Nucleus accumbens (tissue), 56 donors: ENCODE data around the gene AGXT.

ENCODE experiments used
- DNase-seq, 56 donors: peaks; one replicate each; lab custom pipeline; 2025; lab: John Stamatoyannopoulos, UW

The AGXT gene

GRCh38 chr2:240922982-240923537 lies 54.4 kb downstream of the AGXT start:
- DNase-seq = no peak

- no peak for DNase-seq
Observed at GRCh38 chr2:240925191-240925567, 56.6 kb downstream of the AGXT start.

GRCh38 chr2:240925568-240926515 lies 57.2 kb downstream of the AGXT start:
- DNase-seq = no peak

- DNase-seq = no peak
Observed at GRCh38 chr2:240926516-240927389, 58.1 kb downstream of the AGXT start.

- DNase-seq = no peak
Observed at GRCh38 chr2:240927390-240927781, 58.8 kb downstream of the AGXT start.

GRCh38 chr2:240928476-240929363 lies 60.1 kb downstream of the AGXT start:
- no peak for DNase-seq

GRCh38 chr2:240929364-240930095 lies 60.9 kb downstream of the AGXT start:
- DNase-seq = no peak
